BJ (cell line): ENCODE data around the gene CABP4. TPM values are rescaled to one million over a fixed set of nuclear protein-coding genes. Genes with fewer than 3 reads are reported as not detected.
"Not testable (repeated sequence)": the region's sequence is repeated elsewhere in the genome, so short reads cannot be mapped to it uniquely, and the experiment has no call there.

Experiments used
- CTCF ChIA-PET: fragments of 350-600 bp; formaldehyde crosslinking; extraction: SDS; loops from one replicate; lab custom pipeline; 2021; ENCODE audit warnings: antibody characterized with exemption, inconsistent platforms; lab: Yijun Ruan, JAX
- POLR2A ChIA-PET: fragments of 300-600 bp; sonication (Branson Sonifier 250); formaldehyde crosslinking; extraction: SDS; loops from one replicate; lab custom pipeline; 2021; ENCODE audit warnings: antibody characterized with exemption; lab: Charles Lee
- DNase-seq: peaks from one replicate; pipeline ENCODE4 v3.0.0-alpha.2; 2011; ENCODE audit warnings: low read depth
- H3K27me3 ChIP-seq: 2 replicates; pipeline ENCODE4 v1.6.0; 2011; ENCODE audit warnings: low read length; ENCODE audit not compliant: control insufficient read depth, insufficient read depth
- H3K36me3 ChIP-seq: 2 replicates; pipeline ENCODE4 v1.5.1; 2011; ENCODE audit warnings: low read length; ENCODE audit not compliant: control insufficient read depth, insufficient read depth
- H3K4me3 ChIP-seq: 2 replicates; pipeline ENCODE4 v1.5.1; 2011; ENCODE audit warnings: low read depth, mild to moderate bottlenecking, control low read depth, low read length
- CTCF ChIP-seq: IDR thresholded peaks from 2 replicates; pipeline ENCODE4 v1.5.1; 2011; ENCODE audit warnings: low read depth, mild to moderate bottlenecking, control low read depth, inconsistent platforms, low read length, moderate library complexity; ENCODE audit not compliant: insufficient read depth
- polyA plus RNA-seq: library from polyadenylated mRNA; depleted of rRNA; stranded (reverse); fragments of >200 nt; gene quantifications from 2 replicates; pipeline ENCODE4 v1.2.3, GENCODE V29; 2011

CABP4 gene
- polyA plus RNA-seq, 1 experiment: not detected

DNA sequence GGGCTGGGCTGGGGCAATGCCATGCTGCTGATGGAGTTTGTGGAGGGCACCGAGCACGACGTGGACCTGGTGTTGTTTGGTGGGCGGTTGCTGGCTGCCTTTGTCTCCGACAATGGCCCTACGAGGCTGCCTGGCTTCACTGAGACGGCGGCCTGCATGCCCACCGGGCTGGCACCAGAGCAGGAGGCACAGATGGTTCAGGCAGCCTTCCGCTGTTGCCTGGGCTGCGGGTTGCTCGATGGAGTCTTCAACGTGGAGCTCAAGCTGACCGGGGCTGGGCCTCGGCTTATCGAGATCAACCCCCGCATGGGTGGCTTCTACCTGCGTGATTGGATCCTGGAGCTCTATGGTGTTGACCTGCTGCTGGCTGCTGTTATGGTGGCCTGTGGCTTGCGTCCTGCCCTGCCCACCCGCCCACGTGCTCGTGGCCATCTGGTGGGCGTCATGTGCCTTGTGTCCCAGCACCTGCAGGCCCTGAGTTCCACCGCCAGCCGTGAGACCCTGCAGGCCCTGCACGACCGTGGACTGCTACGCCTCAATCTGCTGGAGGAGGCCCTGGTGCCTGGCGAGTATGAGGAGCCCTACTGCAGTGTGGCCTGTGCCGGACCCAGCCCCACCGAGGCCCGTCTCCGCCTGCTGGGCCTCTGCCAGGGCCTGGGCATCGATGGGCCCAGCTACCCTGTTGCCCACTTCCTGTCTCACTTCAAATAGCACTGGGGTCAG lies 31.1 kb upstream of the CABP4 start:
- POLR2A ChIA-PET: no interaction called here

DNA sequence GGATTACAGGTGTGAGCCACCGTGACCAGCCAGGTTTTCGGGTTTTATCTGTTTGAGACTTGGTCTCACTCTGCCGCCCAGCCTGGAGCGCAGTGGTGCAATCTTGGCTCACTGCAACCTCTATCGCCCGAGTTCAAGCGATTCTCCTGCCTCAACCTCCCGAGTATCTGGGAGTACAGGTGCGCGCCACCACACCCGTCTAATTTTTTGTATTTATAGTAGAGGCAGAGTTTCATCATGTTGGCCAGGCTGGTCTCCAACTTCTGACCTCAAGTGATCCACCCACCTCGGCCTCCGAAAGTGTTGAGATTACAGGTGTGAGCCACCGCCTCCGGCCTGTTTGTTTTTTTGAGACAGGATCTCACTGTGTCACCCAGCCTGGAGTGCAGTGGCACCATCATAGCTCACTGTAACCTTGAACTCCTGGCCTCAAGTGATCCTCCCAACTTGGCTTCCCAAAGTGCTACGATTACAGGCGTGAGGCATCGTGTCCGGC lies 27.7 kb upstream of the CABP4 start:
- peaks cover 12% of the 10 kb centered on the region for H3K36me3 ChIP-seq
- H3K27me3 ChIP-seq, POLR2A ChIA-PET, DNase-seq: not testable (repeated sequence)
- CTCF ChIA-PET: interaction anchor here (0.7 to 1.8 kb wide), 2 partner anchors 15 to 26 kb away, joined by 3 to 4 read pairs; partner anchors contain the start of genes CORO1B and PPP1CA
- peak overlapping the region; percentile 98 for H3K4me3 ChIP-seq

More for the DNA sequence above, 31.1 kb upstream of the CABP4 start:
- DNase-seq: no peak
- H3K36me3 ChIP-seq: no peaks in the 10 kb centered on the region
- no peaks in the 10 kb centered on the region for H3K27me3 ChIP-seq
- no peak for TF ChIP-seq CTCF
- CTCF ChIA-PET: interaction anchor here (0.6 to 1.0 kb wide), 2 partner anchors 27 to 36 kb away, joined by 3 read pairs; no protein-coding TSS in a partner anchor
- no peak overlapping the region for H3K4me3 ChIP-seq

- ChIA-PET CTCF (interaction anchor here (0.6 to 1.8 kb wide), 5 partner anchors 15 to 165 kb away, joined by 3 to 4 read pairs (median 4); partner anchors contain the start of genes CORO1B and PPP1CA), POLR2A (no interaction called here)
- H3K27me3 ChIP-seq: no peaks in the 10 kb centered on the region
- peak within 1 kb of the TSS; percentile 98 for H3K4me3 ChIP-seq
- H3K36me3 ChIP-seq: peaks cover 18% of the 10 kb centered on the region
- DNase-seq: peak; percentile 83
- no peak for TF ChIP-seq CTCF
Measured at GRCh38 chr11:67428052-67429001, 26.8 kb upstream of the CABP4 start, which contains the start of gene RPS6KB2. Gene RPS6KB2, plus strand, starts transcription at chr11:67428494. Its CDS starts 52 bp downstream, at chr11:67428546.

DNA sequence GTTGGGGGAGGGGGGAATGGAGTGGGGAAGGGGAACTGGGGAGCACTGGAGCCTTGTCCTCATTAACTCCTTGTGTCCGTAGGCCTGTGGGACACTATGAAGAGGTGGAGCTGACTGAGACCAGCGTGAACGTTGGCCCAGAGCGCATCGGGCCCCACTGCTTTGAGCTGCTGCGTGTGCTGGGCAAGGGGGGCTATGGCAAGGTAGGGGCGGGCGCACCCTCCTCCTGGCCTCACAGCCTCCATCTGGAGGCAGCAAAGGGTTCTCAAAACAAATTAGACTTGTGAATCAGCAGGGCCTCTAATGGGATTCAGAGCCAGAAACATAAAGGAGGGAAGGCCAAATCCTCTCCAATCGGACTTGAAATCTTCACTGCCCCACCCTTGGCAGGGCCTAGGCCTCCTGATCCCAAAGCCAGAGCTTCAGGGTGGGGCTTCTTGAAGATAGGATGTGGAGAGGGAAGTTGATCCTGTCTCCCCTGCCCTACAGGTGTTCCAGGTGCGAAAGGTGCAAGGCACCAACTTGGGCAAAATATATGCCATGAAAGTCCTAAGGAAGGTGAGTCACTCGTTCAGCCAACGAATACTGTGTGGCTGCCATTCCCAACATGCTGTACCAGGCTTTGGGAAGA lies 26.0 kb upstream of the CABP4 start:
- Histone ChIP-seq H3K27me3 (no peaks in the 10 kb centered on the region), H3K36me3 (peaks cover 24% of the 10 kb centered on the region), H3K4me3 (peak overlapping the region; percentile 98)
- ChIA-PET CTCF (interaction anchor here (0.6 to 1.0 kb wide), 3 partner anchors 23 to 166 kb away, joined by 3 to 4 read pairs (median 3); no protein-coding TSS in a partner anchor), POLR2A (no interaction called here)
- DNase-seq: no peak
- TF ChIP-seq CTCF: no peak

DNA sequence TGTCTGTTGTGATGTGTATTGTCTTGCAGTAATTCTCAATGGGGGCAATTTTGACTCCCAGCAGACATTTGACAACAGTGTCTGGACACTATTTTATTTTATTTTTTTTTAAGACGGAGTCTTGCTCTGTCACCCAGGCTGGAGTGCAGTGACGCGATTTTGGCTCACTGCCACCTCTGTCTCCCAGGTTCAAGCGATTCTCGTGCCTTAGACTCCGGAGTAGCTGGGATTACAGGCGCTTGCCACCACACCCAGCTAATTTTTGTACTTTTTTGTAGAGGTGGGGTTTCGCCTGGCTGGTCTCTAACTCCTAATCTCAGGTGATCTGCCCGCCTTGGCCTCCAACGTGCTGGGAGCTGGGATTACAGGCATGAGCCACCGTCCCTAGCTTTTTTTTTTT lies 25.4 kb upstream of the CABP4 start:
- Histone ChIP-seq H3K4me3 (no peak overlapping the region), H3K36me3 (peaks cover 27% of the 10 kb centered on the region), H3K27me3 (no peaks in the 10 kb centered on the region)
- no peak for DNase-seq
- POLR2A ChIA-PET: no interaction called here
- CTCF ChIA-PET: interaction anchor here (0.7 kb wide), 1 partner anchor 60 kb away, joined by 3 read pairs; no protein-coding TSS in a partner anchor
- no peak for TF ChIP-seq CTCF
